HCT116 (cell line): ENCODE measurements around the gene PARM1. TPM values are rescaled to one million over a fixed set of nuclear protein-coding genes. Genes with fewer than 3 reads are reported as not detected.

ENCODE experiments used
- ATAC-seq: fragments of 200-7000 bp; cut with Tn5 transposase; 2 replicates; pipeline ENCODE4 v1.9.1; 2020; ENCODE audit warnings: mild to moderate bottlenecking, moderate library complexity
- BruUV-seq: library from RNA; stranded (reverse); fragments of 400-500 nt; replicated peaks from 2 replicates; lab custom pipeline; 2021; lab: Mats Ljungman, UMichigan
- CTCF ChIA-PET: fragments of 300-600 bp; sonication (Branson Sonifier 250); formaldehyde crosslinking; loops from one replicate; lab custom pipeline; 2021; ENCODE audit warnings: antibody characterized with exemption; lab: Charles Lee
- POLR2A ChIA-PET: fragments of 300-600, 350-600 bp; sonication (Branson Sonifier 250); formaldehyde crosslinking; loops from one replicate; lab custom pipeline; 2021; ENCODE audit warnings: antibody characterized with exemption; lab: Charles Lee
- RAD21 ChIA-PET, 2 experiments: fragments of 300-600 bp; sonication (Branson Sonifier 250); formaldehyde crosslinking; loops; one replicate each; lab custom pipeline; 2023; ENCODE audit warnings: low total read pairs in 2 of 2; ENCODE audit not compliant: uncharacterized antibody in 2 of 2, unreplicated experiment in 2 of 2, low non-redundant PET in 1 of 2; lab: Charles Lee
- DNase-seq: peaks from one replicate; pipeline ENCODE4 v3.0.0-alpha.2; 2010; ENCODE audit warnings: low read depth, low spot score
- H2AFZ ChIP-seq: fragments of 200-600 bp; shearing (Covaris generic), sonication (generic); 2 replicates; pipeline ENCODE4 v1.6.1; 2017; ENCODE audit warnings: low read depth, mixed run types, mixed read lengths, antibody characterized with exemption, low read length; ENCODE audit not compliant: poor library complexity, severe bottlenecking
- H3K27ac ChIP-seq: 2 replicates; pipeline ENCODE4 v1.5.1; 2012; ENCODE audit warnings: low read depth, low read length
- H3K27me3 ChIP-seq: fragments of 200-600 bp; sonication (generic); 2 replicates; pipeline ENCODE4 v1.6.1; 2016; ENCODE audit warnings: mixed run types, low read length, mixed read lengths; ENCODE audit not compliant: insufficient read depth
- H3K36me3 ChIP-seq, 2 experiments: fragments of 200-500 bp in 1 of 2; fragments of 200-600 bp in 1 of 2; sonication (Bioruptor generic) in 1 of 2; sonication (generic) in 1 of 2; 2 replicates each; pipeline versions ENCODE4 v1.5.1 to v1.6.1; 2014 to 2016; ENCODE audit warnings: low read length in 2 of 2, inconsistent platforms in 1 of 2, mixed read lengths in 1 of 2, mixed run types in 1 of 2; ENCODE audit not compliant: insufficient read depth in 2 of 2, control insufficient read depth in 1 of 2
- H3K4me1 ChIP-seq, 2 experiments: fragments of 200-600 bp in 1 of 2; sonication (generic) in 1 of 2; 2 replicates each; pipeline versions ENCODE4 v1.5.1 to v1.6.1; 2012 to 2017; ENCODE audit warnings: low read length in 2 of 2, inconsistent platforms in 1 of 2, mild to moderate bottlenecking in 1 of 2, mixed read lengths in 1 of 2, mixed run types in 1 of 2, moderate library complexity in 1 of 2; ENCODE audit not compliant: insufficient read depth in 2 of 2, control insufficient read depth in 1 of 2
- H3K4me2 ChIP-seq: fragments of 200-600 bp; sonication (generic); 2 replicates; pipeline ENCODE4 v1.6.1; 2017; ENCODE audit warnings: mixed run types, low read length, mixed read lengths
- H3K4me3 ChIP-seq, 2 experiments: fragments of 200-600 bp in 1 of 2; sonication (generic) in 1 of 2; replicated peaks in 1 of 2; 2 replicates each; pipeline ENCODE4 v1.5.1; 2011 to 2016; ENCODE audit warnings: low read length in 2 of 2, control low read depth in 1 of 2, low read depth in 1 of 2, mild to moderate bottlenecking in 1 of 2, mixed read lengths in 1 of 2, mixed run types in 1 of 2
- H3K79me2 ChIP-seq: fragments of 200-600 bp; sonication (generic); 2 replicates; pipeline ENCODE4 v1.6.1; 2017; ENCODE audit warnings: mild to moderate bottlenecking, mixed run types, low read length, moderate library complexity, mixed read lengths; ENCODE audit not compliant: insufficient read depth
- H3K9ac ChIP-seq: fragments of 200-600 bp; sonication (generic); 2 replicates; pipeline ENCODE4 v1.6.1; 2016; ENCODE audit warnings: low read length, mixed read lengths
- H3K9me2 ChIP-seq: fragments of 200-600 bp; sonication (generic), shearing (Covaris generic); 2 replicates; pipeline ENCODE4 v1.6.1; 2017; ENCODE audit warnings: mixed run types, mild to moderate bottlenecking, moderate library complexity; ENCODE audit not compliant: insufficient read depth
- H3K9me3 ChIP-seq, 2 experiments: fragments of 200-500 bp in 1 of 2; fragments of 200-600 bp in 1 of 2; sonication (Bioruptor generic) in 1 of 2; sonication (generic) in 1 of 2; 2 replicates each; pipeline ENCODE4 v1.6.1; 2014 to 2017; ENCODE audit warnings: low read length in 2 of 2, mixed read lengths in 2 of 2, inconsistent platforms in 1 of 2, low read depth in 1 of 2, mild to moderate bottlenecking in 1 of 2, mixed run types in 1 of 2, moderate library complexity in 1 of 2; ENCODE audit not compliant: control insufficient read depth in 1 of 2, insufficient read depth in 1 of 2
- H4K20me1 ChIP-seq: fragments of 200-600 bp; sonication (generic), shearing (Covaris generic); 2 replicates; pipeline ENCODE4 v1.6.1; 2017; ENCODE audit warnings: mixed run types, mild to moderate bottlenecking, moderate library complexity; ENCODE audit not compliant: insufficient read depth
- CEBPB ChIP-seq: IDR thresholded peaks from 2 replicates; pipeline ENCODE4 v1.6.1; 2012; ENCODE audit warnings: low read depth
- CTCF ChIP-seq, 3 experiments: fragments of 200-600 bp in 1 of 3; sonication (generic) in 1 of 3; IDR thresholded peaks in 2 of 3; conservative IDR thresholded peaks in 1 of 3; 2 replicates each; pipeline ENCODE4 v1.5.1; 2012 to 2017; ENCODE audit warnings: low read depth in 2 of 3, low read length in 2 of 3, antibody characterized with exemption in 1 of 3, borderline replicate concordance in 1 of 3, control low read depth in 1 of 3, mild to moderate bottlenecking in 1 of 3, mixed read lengths in 1 of 3, mixed run types in 1 of 3, moderate library complexity in 1 of 3; ENCODE audit not compliant: insufficient read depth in 1 of 3
- EZH2 ChIP-seq: fragments of 200-600 bp; sonication (generic); IDR thresholded peaks from 2 replicates; pipeline ENCODE4 v1.6.1; 2017; ENCODE audit warnings: antibody characterized with exemption, mixed run types
- JUND ChIP-seq: IDR thresholded peaks from 2 replicates; pipeline ENCODE4 v1.6.1; 2012
- POLR2A ChIP-seq: IDR thresholded peaks from 2 replicates; pipeline ENCODE4 v1.7.0; 2011; ENCODE audit warnings: borderline replicate concordance; ENCODE audit not compliant: insufficient read depth, insufficient read length; ENCODE audit errors: extremely low read depth
- RAD21 ChIP-seq: IDR thresholded peaks from 2 replicates; pipeline ENCODE4 v1.6.1; 2012; ENCODE audit warnings: low read depth, mild to moderate bottlenecking
- SIN3A ChIP-seq: IDR thresholded peaks from 2 replicates; pipeline ENCODE4 v1.6.1; 2012; ENCODE audit warnings: low read depth
- YY1 ChIP-seq: IDR thresholded peaks from 2 replicates; pipeline ENCODE4 v1.6.1; 2011; ENCODE audit warnings: low read length, low read depth, moderate library complexity, mild to moderate bottlenecking; ENCODE audit not compliant: insufficient replicate concordance; ENCODE audit errors: extremely low read depth
- ZBTB33 ChIP-seq: IDR thresholded peaks from 2 replicates; pipeline ENCODE4 v1.6.1; 2011; ENCODE audit warnings: mild to moderate bottlenecking, low read length, moderate library complexity; ENCODE audit not compliant: insufficient replicate concordance; ENCODE audit errors: extremely low read depth
- ZFX ChIP-seq: fragments of 450-650 bp; IDR thresholded peaks from 2 replicates; pipeline ENCODE4 v1.6.1; 2017
- ZNF274 ChIP-seq: fragments of 200-500 bp; sonication (Bioruptor generic); IDR thresholded peaks from 2 replicates; pipeline ENCODE4 v1.6.1; 2014; ENCODE audit warnings: mild to moderate bottlenecking, low read depth, low read length, inconsistent platforms
- intact Hi-C: fragments of 100-400 bp; cut with micrococcal nuclease; formaldehyde crosslinking; loops from 2 replicates; pipeline ENCODE4 v1.10.0; 2022
- total RNA-seq: library from RNA; stranded (reverse); gene quantifications from one replicate; pipeline ENCODE4 v1.2.1, GENCODE V29; 2021; ENCODE audit not compliant: unreplicated experiment

Gene PARM1
- total RNA-seq, 1 experiment from 2014 or later, result 11.7 TPM

- intact Hi-C loops, result no loop called here
- Histone ChIP-seq H3K4me3 (no peak overlapping the region), H3K9me2 (no peaks in the 10 kb centered on the region), H3K36me3 (no peaks in the 10 kb centered on the region), H3K27ac (no peak overlapping the region), H2AFZ (no peak overlapping the region), H3K79me2 (no peaks in the 10 kb centered on the region), H3K9ac (no peak overlapping the region), H3K4me1 (no peaks in the 10 kb centered on the region), H3K27me3 (no peaks in the 10 kb centered on the region), H3K4me2 (no peak overlapping the region), H3K9me3 (no peaks in the 10 kb centered on the region), H4K20me1 (no peaks in the 10 kb centered on the region)
- BruUV-seq, result no TSS peak
- TF ChIP-seq CTCF (IDR thresholded peaks at IDR 0.05 in 2 of 3, conservative IDR thresholded peaks at IDR 0.05 in 1 of 3; ENCODE audit: borderline replicate concordance in 1 of 3, insufficient read depth in 1 of 3, low read depth in 2 of 3, low read length in 2 of 3) (no peak), RAD21 (no peak), ZBTB33 (no peak), ZNF274 (no peak), EZH2 (no peak)
- ATAC-seq, result no peak
- DNase-seq, result no peak
- RAD21 ChIA-PET, result no interaction called here
- CTCF ChIA-PET, result no interaction called here
- POLR2A ChIA-PET, result no interaction called here
These were observed 125.6 kb downstream of the PARM1 start for GRCh38 chr4:75058486-75058885.

GRCh38 chr4:75063433-75063832, 130.5 kb downstream of the PARM1 start:
- H3K36me3 ChIP-seq, result no peaks in the 10 kb centered on the region
- H3K27ac ChIP-seq, result no peak overlapping the region
- no peaks in the 10 kb centered on the region for H3K9me2 ChIP-seq
- no peak overlapping the region for H3K9ac ChIP-seq
- no peaks in the 10 kb centered on the region for H3K27me3 ChIP-seq
- intact Hi-C loops, result no loop called here
- no peaks in the 10 kb centered on the region for H4K20me1 ChIP-seq
- CTCF ChIA-PET, result no interaction called here
- no peak overlapping the region for H3K4me2 ChIP-seq
- no peak overlapping the region for H3K4me3 ChIP-seq
- H3K4me1 ChIP-seq, result no peaks in the 10 kb centered on the region
- H3K79me2 ChIP-seq, result no peaks in the 10 kb centered on the region
- no peak overlapping the region for H2AFZ ChIP-seq
- DNase-seq (no peak), ATAC-seq (no peak)
- no peaks in the 10 kb centered on the region for H3K9me3 ChIP-seq
- RAD21 ChIA-PET, result no interaction called here
- POLR2A ChIA-PET, result no interaction called here
- BruUV-seq, result no TSS peak
- TF ChIP-seq CEBPB (no peak), JUND (no peak), YY1 (no peak), ZFX (no peak), ZBTB33 (no peak), ZNF274 (no peak), POLR2A (no peak), CTCF (IDR thresholded peaks at IDR 0.05 in 2 of 3, conservative IDR thresholded peaks at IDR 0.05 in 1 of 3; ENCODE audit: borderline replicate concordance in 1 of 3, insufficient read depth in 1 of 3, low read depth in 2 of 3, low read length in 2 of 3) (no peak), EZH2 (no peak), SIN3A (no peak)
